Esophagus squamous epithelium (tissue), 5 donors: Measurements from ENCODE around the gene GALNT14. TPM values are rescaled to one million over a fixed set of nuclear protein-coding genes. Genes with fewer than 3 reads are reported as not detected.

Experiments
- DNase-seq: peaks from one replicate; lab custom pipeline; 2025; lab: John Stamatoyannopoulos, UW
- H3K27ac ChIP-seq, 4 donors: fragments of 200-600 bp; sonication (generic); one replicate each; pipeline ENCODE4 v1.5.1; 2016 to 2019; ENCODE audit warnings: mild to moderate bottlenecking in 1 of 4
- H3K27me3 ChIP-seq, 4 donors: fragments of 200-600 bp; sonication (generic); 1 replicate in 3 of 4; 2 replicates in 1 of 4; pipeline versions ENCODE4 v1.5.1 to v1.6.0; 2017 to 2021; ENCODE audit warnings: antibody characterized with exemption in 1 of 4
- H3K36me3 ChIP-seq, 3 donors: fragments of 200-600 bp; sonication (generic); one replicate each; pipeline ENCODE4 v1.5.1; 2016 to 2019
- H3K4me1 ChIP-seq, 3 donors: fragments of 200-600 bp; sonication (generic); one replicate each; pipeline ENCODE4 v1.5.1; 2017 to 2019
- H3K4me3 ChIP-seq, 4 donors: fragments of 200-600 bp; sonication (generic); 1 replicate in 3 of 4; 2 replicates in 1 of 4; pipeline ENCODE4 v1.5.1; 2016 to 2019; ENCODE audit warnings: mild to moderate bottlenecking in 2 of 4, moderate library complexity in 1 of 4
- H3K9me3 ChIP-seq, 3 donors: fragments of 200-600 bp; sonication (generic); one replicate each; pipeline ENCODE4 v1.5.1; 2016 to 2019
- CTCF ChIP-seq, 6 experiments: fragments of 450-650 bp in 4 of 6; fragments of 200-600 bp in 2 of 6; sonication (generic) in 2 of 6; IDR thresholded peaks; one replicate each; pipeline ENCODE4 v1.5.1; 2016 to 2019; ENCODE audit warnings: antibody characterized with exemption in 6 of 6, mild to moderate bottlenecking in 4 of 6, moderate library complexity in 4 of 6
- POLR2A ChIP-seq, 4 donors: fragments of 450-650 bp; IDR thresholded peaks; one replicate each; pipeline ENCODE4 v1.6.1; 2017; ENCODE audit warnings: antibody characterized with exemption in 4 of 4, mild to moderate bottlenecking in 4 of 4, moderate library complexity in 3 of 4
- WGBS, 2 donors: methylation state at CpG; one replicate each; pipeline ENCODE4 v1.1.5; 2018; 5-methylcytosine and 5-hydroxymethylcytosine counted together
- intact Hi-C: fragments of 100-400 bp; cut with DNase I; formaldehyde crosslinking; loops from one replicate; pipeline ENCODE4 v1.15.0; 2022
- total RNA-seq, 4 donors: library from RNA; depleted of rRNA; stranded (reverse); fragments of >200 nt; gene quantifications; one replicate each; pipeline ENCODE4 v1.1.0, GENCODE V29; 2016
- donor health status: DM: yes; HTN: yes; CAD: no.

GALNT14 gene
- total RNA-seq, 4 donors from 2014 or later: 18.6 to 29.0 (median 21.3) TPM

- no peak overlapping the region for H3K27ac ChIP-seq
- no peaks in the 10 kb centered on the region for H3K9me3 ChIP-seq
- H3K4me3 ChIP-seq: no peak overlapping the region
- TF ChIP-seq POLR2A (IDR thresholded peaks at IDR 0.05): no peak
- intact Hi-C loops: no loop called here
- no peak for DNase-seq
- H3K36me3 ChIP-seq: peaks cover 0 to 8% (median 0%) of the 10 kb centered on the region in 3 donors
- no peaks in the 10 kb centered on the region for H3K27me3 ChIP-seq
- WGBS, 2 donors: 66 to 69% methylated on average over 7 to 9 of the region's 9 CpGs
- H3K4me1 ChIP-seq: peaks cover 0 to 7% (median 0%) of the 10 kb centered on the region in 3 donors
These were observed 152.6 kb downstream of the GALNT14 start for GRCh38 chr2:30985493-30986230.

GRCh38 chr2:30984148-30984547, 154.1 kb downstream of the GALNT14 start:
- H3K4me3 ChIP-seq: no peak overlapping the region
- H3K27ac ChIP-seq: no peak overlapping the region
- H3K27me3 ChIP-seq: no peaks in the 10 kb centered on the region
- no peak for TF ChIP-seq CTCF (IDR thresholded peaks at IDR 0.05)
- no peak for TF ChIP-seq POLR2A (IDR thresholded peaks at IDR 0.05)
- DNase-seq: no peak
- WGBS, 2 donors: 55 to 60% methylated on average over 2 of the region's 2 CpGs
- no peaks in the 10 kb centered on the region for H3K9me3 ChIP-seq
- peaks cover 0 to 17% (median 0%) of the 10 kb centered on the region in 3 donors for H3K4me1 ChIP-seq
- intact Hi-C loops: no loop called here
- peaks cover 0 to 8% (median 0%) of the 10 kb centered on the region in 3 donors for H3K36me3 ChIP-seq

- intact Hi-C loops: no loop called here
- no peak for DNase-seq
- Histone ChIP-seq H3K36me3 (no peaks in the 10 kb centered on the region), H3K4me1 (peaks cover 0 to 17% (median 0%) of the 10 kb centered on the region in 3 donors), H3K4me3 (no peak overlapping the region), H3K27me3 (no peaks in the 10 kb centered on the region), H3K9me3 (no peaks in the 10 kb centered on the region), H3K27ac (no peak overlapping the region)
- TF ChIP-seq CTCF (IDR thresholded peaks at IDR 0.05): no peak
- TF ChIP-seq POLR2A (IDR thresholded peaks at IDR 0.05): no peak
- WGBS, 2 donors: 71 to 87% methylated on average over 7 to 8 of the region's 8 CpGs
These were observed 156.7 kb downstream of the GALNT14 start for GRCh38 chr2:30981510-30981909.

- Histone ChIP-seq H3K36me3 (no peaks in the 10 kb centered on the region), H3K4me3 (no peak overlapping the region), H3K27ac (no peak overlapping the region), H3K4me1 (peaks cover 0 to 16% (median 0%) of the 10 kb centered on the region in 3 donors), H3K9me3 (no peaks in the 10 kb centered on the region), H3K27me3 (no peaks in the 10 kb centered on the region)
- no peak for DNase-seq
- intact Hi-C loops: no loop called here
- 47 to 75% methylated on average over 2 to 3 of the region's 3 CpGs for WGBS, 2 donors
- TF ChIP-seq POLR2A (IDR thresholded peaks at IDR 0.05) (no peak), CTCF (IDR thresholded peaks at IDR 0.05) (no peak)
These were observed 157.1 kb downstream of the GALNT14 start for GRCh38 chr2:30981096-30981495.

- intact Hi-C loops: no loop called here
- H3K4me3 ChIP-seq: no peak overlapping the region
- H3K36me3 ChIP-seq: no peaks in the 10 kb centered on the region
- H3K9me3 ChIP-seq: no peaks in the 10 kb centered on the region
- H3K4me1 ChIP-seq: peaks cover 0 to 10% (median 0%) of the 10 kb centered on the region in 3 donors
- TF ChIP-seq CTCF (IDR thresholded peaks at IDR 0.05) (peak in 1 of 6 experiments; percentile 5), POLR2A (IDR thresholded peaks at IDR 0.05) (no peak)
- no peaks in the 10 kb centered on the region for H3K27me3 ChIP-seq
- no peak overlapping the region for H3K27ac ChIP-seq
- DNase-seq: no peak
- 47 to 53% methylated on average over 6 of the region's 6 CpGs for WGBS, 2 donors
These were observed 158.4 kb downstream of the GALNT14 start for GRCh38 chr2:30979822-30980245.
